HG03439 (cell line): ENCODE data around the gene TMEM178B.
"Not testable (repeated sequence)": the region's sequence is repeated elsewhere in the genome, so short reads cannot be mapped to it uniquely, and the experiment has no call there.

ENCODE experiments used
- ATAC-seq: cut with Tn5 transposase; IDR thresholded peaks from one replicate; pipeline ENCODE4 v1.9.1; 2021; ENCODE audit warnings: mild to moderate bottlenecking, moderate library complexity; ENCODE audit not compliant: unreplicated experiment

The TMEM178B gene

GRCh38 chr7:141374425-141374824 is 300.6 kb downstream of the TMEM178B start:
- no peak for ATAC-seq

GRCh38 chr7:141375442-141375841 is 301.6 kb downstream of the TMEM178B start:
- no peak for ATAC-seq

- ATAC-seq = no peak
Observed at GRCh38 chr7:141377906-141378305, 304.0 kb downstream of the TMEM178B start.

- ATAC-seq = no peak
Observed at GRCh38 chr7:141378405-141378804, 304.5 kb downstream of the TMEM178B start.

- ATAC-seq = no peak
Observed at GRCh38 chr7:141381794-141382427, 308.0 kb downstream of the TMEM178B start.

GRCh38 chr7:141383356-141383755 is 309.5 kb downstream of the TMEM178B start:
- ATAC-seq = not testable (repeated sequence)

GRCh38 chr7:141386881-141387280 is 313.0 kb downstream of the TMEM178B start:
- ATAC-seq = no peak

- ATAC-seq = no peak
Observed at GRCh38 chr7:141387521-141388217, 313.8 kb downstream of the TMEM178B start.

GRCh38 chr7:141389140-141389796 is 315.4 kb downstream of the TMEM178B start:
- no peak for ATAC-seq

- ATAC-seq = no peak
Observed at GRCh38 chr7:141390339-141390738, 316.5 kb downstream of the TMEM178B start.

- no peak for ATAC-seq
Observed at GRCh38 chr7:141393056-141393455, 319.2 kb downstream of the TMEM178B start.

GRCh38 chr7:141397236-141398163 is 323.6 kb downstream of the TMEM178B start:
- no peak for ATAC-seq

GRCh38 chr7:141400356-141400755 is 326.5 kb downstream of the TMEM178B start:
- ATAC-seq = no peak

GRCh38 chr7:141402277-141402996 is 328.6 kb downstream of the TMEM178B start:
- no peak for ATAC-seq

- ATAC-seq = not testable (repeated sequence)
Observed at GRCh38 chr7:141403846-141404245, 330.0 kb downstream of the TMEM178B start.

GRCh38 chr7:141406347-141406746 is 332.5 kb downstream of the TMEM178B start:
- no peak for ATAC-seq

GRCh38 chr7:141407893-141408292 is 334.0 kb downstream of the TMEM178B start:
- no peak for ATAC-seq

GRCh38 chr7:141408440-141408839 is 334.6 kb downstream of the TMEM178B start:
- no peak for ATAC-seq

GRCh38 chr7:141409219-141409618 is 335.4 kb downstream of the TMEM178B start:
- ATAC-seq = no peak

- ATAC-seq = no peak
Observed at GRCh38 chr7:141409801-141410329, 336.0 kb downstream of the TMEM178B start.
